Astrocyte of the hippocampus (primary cell): ENCODE data around the gene KMO.

Source experiments
- DNase-seq: peaks from one replicate; pipeline ENCODE4 v3.0.0; 2011; ENCODE audit warnings: low read depth, low spot score

The KMO gene

DNA sequence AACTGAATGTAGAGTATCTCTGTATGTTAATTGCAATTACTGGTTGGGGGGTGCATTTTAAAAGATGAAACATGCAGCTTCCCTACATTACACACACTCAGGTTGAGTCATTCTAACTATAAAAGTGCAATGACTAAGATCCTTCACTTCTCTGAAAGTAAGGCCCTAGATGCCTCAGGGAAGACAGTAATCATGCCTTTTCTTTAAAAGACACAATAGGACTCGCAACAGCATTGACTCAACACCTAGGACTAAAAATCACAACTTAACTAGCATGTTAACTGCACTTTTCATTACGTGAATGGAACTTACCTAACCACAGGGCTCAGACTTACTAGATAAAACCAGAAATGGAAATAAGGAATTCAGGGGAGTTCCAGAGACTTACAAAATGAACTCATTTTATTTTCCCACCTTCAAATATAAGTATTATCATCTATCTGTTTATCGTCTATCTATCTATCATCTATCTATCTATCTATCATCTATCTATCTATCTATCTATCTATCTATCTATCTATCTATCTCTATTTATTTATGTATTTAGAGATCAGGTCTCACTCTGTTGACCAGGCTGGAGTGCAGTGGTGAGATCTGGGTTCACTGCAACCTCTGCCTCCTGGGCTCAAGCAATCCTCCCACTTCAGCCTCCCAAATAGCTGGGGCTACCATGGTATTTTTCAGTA is 60.2 kb downstream of the KMO start:
- DNase-seq: peak; percentile 28

DNA sequence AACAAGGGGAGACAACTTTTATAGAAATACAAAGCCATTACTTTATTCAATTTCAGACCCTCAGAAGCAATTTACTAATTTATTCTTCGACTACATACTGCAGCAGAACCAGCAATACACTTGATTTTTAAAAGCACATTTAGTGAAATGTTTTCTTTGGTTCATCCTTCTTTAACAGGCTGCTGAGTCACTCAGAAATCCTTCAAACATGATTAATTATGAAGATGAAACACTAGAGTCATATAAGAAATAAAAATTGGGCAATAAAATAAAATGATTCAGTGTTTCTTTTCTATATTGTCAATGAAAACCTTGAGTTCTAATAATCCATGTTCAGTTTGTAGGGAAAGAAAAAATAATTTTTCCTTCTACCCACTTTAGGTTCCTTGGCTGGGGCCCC is 61.0 kb downstream of the KMO start:
- no peak for DNase-seq

DNA sequence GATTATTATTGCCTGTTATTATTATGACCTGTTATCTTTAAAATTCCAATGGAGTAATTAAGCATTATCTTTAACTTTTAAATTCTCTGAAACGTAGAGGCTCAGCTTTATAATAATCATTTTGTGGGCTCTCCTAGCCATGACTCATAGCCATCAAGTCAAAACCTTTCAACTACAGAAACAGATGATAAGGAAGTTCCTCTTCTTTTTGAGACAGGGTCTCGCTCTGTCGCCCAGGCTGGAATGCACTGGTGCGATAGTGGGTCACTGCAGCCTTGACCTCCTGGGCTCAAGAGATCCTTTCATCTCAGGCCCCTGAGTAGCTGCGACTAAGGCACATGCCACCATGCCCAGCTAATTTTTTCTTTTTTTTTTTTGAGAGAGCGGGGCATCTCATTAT is 64.5 kb downstream of the KMO start:
- DNase-seq: no peak

DNA sequence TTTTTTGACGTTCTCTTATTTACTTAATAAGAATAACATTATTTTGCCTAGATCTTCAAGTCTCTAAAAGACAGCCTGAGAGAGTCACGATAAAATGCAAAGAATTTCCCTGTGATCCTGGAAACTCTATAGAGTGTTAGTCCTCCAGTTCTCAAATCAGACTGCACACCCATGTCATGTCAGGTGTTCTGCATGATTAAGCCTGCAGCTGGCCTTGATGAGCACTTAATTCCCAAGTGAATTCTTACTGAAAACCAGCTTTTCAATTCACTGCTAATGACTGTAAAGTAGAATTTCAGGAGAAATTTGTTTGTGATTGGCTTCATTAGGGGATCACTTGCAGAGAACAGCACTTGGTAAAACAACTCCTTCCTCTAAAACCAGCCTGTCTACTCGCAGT is 66.1 kb downstream of the KMO start:
- no peak for DNase-seq

DNA sequence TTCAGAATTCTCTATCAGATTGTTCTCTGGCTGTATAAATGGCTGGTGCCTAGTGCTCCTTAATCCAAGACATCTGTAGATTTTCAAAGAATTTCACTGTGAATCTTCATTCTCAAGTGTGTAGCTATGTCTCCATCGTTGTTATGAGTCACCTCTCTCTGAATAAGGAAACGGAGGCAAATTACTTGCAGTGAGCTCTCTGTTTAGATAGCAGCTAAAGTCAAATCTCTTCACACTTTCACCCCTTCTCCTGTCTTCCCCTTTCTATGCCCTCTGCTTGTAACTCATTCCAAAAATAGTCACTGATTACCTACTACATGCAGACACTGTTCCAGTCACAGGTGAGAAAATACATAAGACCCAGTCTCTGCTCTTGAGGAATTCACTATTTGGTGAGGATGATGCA is 68.3 kb downstream of the KMO start:
- no peak for DNase-seq

DNA sequence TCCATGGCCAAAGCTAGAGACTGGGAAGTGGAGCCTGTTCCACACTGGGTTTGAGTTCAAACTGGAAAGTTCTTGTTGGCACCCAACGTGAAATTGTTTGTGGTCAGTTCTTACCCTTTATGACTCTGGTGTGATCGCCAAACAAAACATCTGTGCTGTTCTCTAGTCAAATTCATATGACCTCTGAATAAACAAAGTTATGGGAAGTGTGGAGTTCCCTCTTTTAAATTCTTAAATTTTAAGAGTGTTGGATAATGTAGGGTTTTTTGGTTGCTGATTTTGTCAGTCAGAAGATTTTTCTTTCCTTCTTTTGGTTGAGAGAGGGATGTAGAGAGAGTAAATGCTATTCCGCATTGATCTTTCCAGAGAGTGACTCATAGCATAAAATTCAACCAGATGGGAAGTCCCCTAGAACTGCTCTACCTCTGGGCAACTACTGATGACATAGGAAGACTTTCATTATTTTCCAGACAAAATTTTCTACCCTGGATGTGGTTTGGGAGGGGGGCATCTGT is 71.6 kb downstream of the KMO start:
- peak; percentile 70 for DNase-seq

DNA sequence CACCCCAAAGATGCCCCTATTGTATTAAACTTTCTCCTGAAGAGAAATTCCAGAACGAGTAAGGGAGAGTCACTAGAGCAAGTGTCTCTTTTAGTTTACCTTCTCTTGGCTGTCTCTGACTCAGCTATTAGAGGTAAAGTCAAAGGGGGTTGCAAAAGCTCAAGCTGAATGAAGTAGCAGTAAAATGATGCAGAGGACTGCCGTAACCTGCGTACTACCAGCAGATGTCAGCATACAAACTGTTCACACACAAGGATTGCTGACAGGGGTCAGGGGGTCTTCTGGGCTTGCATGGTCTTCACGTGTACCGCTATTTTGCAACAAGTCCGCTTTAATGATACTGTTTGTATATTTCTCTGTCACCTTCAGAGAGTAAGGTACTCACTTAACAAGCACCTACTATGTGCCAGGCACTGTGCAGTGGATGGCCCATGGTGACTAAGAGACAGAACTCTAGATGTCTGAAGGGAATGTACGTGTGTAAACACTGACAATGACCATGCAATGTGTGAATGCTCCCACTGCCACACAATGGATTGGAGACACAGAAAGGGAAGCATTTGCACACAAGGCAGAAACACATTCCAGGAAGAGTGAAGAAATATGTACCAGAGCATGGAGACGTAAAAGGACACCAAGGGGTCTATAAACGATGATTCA is 73.1 kb downstream of the KMO start:
- DNase-seq: no peak

DNA sequence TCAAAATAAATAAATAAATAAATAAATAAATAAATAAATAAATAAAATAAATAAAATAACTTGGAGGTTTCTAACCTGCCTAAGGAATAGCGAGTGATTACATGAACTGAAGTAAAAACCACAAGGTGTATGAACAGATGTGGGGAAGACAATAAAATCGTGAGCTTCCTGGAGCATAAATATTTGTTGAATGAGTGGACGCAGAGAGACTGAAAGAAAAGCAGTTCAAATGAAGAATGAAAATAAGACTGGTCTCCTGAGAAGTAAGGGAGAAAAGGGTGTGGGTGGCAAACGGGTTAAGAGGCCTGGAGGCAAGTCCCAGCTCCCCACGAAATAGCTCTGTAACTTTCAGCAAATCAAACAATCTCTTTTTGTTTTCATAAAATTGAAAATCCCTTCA is 74.4 kb downstream of the KMO start:
- DNase-seq: no peak

DNA sequence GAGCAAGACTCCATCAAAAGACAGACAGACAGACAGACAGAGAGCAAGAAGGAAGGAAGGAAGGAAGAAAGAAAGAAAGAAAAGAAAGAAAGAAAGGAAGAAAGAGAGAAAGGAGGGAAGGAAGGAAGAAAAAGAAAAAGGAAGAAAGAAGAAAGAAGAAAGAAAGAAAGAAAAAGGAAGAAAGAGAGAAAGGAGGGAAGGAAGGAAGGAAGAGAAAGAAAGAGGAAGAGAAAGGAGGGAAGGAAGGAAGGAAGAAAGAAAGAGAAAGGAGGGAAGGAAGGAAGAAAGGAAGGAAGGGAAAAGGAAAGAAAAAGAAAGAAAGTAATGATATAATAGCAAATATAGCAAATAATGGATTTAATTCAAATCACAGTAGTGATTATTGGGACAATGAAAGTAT is 75.3 kb downstream of the KMO start:
- no peak for DNase-seq

DNA sequence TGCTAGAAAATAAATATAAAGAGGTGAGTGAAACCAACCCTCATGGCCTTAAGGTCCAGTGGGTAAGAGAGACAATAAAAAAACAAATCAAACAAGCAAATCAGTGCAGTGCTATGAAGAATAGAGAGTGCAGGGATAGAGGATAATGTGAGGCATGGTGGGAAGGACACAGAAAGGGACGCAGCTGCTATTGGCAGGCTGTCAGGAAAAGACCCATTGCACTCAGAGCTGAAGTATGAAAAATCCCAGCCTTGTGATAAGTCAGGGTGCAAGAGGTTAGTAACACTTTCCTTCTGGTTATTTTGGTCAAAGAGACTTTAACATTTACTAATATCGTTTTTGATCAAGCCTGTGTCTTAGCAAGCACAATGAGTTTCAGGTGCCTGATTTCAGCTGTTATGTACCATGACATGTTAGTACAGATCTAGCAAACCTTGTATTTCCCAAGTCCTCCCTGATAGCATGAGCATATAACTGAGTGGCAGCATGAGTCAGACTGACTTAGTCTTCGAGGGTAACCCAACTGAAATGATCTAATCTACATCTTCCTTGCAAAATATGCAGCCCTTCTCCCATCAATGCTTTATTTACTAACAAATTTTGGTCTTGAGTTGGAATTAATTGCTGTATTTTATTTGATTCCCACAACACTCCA is 76.3 kb downstream of the KMO start:
- peak; percentile 30 for DNase-seq

DNA sequence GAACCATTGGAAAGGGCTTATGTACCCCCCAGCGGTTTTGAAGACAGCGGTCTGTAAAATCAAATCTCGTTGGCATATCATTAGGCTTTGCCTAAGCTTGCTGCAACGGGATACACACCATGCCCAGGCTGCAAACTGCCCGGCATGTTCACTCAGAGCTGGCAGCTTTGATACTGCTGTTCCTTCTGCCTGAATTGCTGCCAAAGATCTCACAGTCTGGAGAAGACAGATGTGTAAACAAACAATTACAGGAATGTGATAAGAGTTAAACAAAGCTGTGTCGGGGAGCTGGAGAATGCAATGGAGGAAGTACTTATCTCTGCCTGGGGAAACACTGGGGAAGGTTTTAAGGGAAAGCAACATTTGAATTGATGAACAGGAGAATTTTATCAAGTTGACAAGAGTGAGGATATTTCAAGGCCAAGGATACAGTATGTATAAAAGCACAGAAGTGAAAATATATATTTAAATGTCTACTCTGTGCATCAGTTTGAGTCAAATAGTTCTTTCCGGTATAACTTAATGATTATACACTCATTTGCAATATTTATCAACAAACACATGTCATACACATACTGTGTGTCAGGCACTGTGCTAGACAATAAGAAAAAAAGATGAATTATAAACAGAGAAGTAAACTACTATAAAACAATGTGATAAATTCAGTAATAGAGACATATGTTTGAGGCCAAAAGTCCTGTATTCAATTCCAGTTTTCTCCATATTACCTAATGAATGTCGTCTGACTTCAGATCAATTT is 78.1 kb downstream of the KMO start:
- peak; percentile 49 for DNase-seq

DNA sequence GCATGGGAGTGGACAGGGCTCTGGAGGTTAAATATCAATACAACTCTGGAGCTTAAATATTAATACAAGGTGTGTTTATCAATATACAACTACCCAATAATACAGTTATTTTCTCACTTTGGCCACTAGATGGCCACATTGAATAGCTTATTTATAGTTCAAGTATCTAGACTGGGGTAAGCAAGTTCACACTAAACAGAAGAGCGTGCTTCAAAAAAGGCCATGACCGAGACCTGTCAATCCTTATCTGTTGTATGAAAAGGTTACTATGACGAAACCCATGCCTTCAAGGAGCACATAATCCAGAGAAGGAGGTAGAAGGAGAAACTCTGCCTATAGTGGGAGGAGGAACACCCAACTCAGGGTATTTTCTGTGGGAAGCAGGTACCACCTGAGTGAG is 78.9 kb downstream of the KMO start:
- DNase-seq: peak; percentile 69

DNA sequence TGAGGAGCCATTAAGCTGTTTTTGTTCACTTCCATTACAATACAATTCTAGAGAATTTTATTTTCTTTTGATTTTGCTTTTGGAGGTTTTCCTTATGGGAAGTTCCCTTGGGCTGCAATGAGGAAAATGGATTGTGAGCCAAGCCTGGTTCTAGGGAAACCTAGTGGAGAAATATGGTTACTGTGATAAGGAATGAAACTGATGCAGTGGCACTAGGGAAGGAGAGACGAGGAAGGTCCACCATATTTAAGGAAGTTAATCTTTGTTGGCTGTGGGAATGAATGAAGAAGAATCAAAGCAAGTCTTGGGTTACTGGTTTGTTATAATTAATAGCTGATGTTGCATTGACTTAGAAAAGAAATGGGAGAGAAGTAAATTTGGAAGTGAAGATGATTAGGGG is 79.6 kb downstream of the KMO start:
- no peak for DNase-seq

DNA sequence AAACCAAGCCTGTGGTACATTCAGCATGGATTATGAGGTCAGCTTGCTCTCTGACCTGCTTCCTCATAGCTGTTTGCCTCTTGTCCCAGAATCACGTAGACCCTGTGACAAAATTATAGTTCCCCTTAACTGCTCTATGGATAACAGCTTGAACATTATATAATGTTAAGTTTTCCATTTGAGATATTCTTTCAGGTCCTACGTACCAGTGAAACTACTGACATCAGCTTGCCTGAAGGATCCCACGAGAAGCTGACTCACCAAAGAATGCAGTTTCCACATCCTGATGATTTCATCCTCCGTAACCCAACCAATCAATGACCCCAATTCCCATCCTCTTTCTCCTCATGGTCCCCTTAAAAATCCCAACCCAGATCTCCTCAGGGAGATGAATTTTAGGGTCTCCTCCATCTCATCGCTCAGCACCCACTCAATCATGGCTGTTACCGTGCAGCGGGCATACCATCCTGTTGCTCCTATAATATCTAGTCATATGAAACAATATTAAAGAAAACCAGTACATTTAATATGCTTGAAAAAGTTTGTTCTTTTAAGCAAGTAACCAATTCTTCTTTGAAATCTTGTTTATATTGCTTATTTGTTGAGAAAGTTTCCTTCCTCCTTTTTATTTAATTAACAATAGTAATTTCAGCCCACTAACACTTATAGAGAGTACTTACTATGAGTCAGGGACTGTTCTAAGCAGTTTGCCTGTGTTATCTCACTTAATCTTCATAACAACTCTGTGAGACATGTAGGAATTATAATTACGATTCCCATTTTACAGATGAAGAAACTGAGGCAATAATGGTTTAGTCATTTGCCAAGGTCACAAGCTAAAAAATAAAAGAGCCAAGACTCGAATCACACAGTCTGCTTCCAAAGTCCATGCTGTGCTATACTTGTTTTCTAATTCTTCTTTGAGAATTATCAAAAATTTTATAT is 80.6 kb downstream of the KMO start:
- peak; percentile 80 for DNase-seq

DNA sequence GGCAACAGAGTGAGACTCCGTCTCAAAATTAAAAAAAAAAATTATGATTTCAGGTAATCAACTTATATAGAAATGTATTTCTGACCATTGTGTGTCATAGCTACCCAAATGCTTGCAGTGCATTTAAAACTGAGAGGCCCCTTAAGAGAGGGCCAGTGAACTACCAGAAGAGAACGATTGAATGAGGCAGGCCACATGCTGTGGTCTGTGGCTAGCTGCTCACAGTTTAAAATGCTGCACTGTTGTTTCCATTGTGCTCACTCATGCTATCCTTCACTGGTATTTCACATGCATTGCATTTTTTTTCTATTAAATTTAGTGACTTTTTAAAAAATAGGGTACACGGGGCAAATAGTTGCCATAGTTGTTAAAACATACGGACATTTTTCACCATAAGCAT is 82.0 kb downstream of the KMO start:
- DNase-seq: peak; percentile 44

DNA sequence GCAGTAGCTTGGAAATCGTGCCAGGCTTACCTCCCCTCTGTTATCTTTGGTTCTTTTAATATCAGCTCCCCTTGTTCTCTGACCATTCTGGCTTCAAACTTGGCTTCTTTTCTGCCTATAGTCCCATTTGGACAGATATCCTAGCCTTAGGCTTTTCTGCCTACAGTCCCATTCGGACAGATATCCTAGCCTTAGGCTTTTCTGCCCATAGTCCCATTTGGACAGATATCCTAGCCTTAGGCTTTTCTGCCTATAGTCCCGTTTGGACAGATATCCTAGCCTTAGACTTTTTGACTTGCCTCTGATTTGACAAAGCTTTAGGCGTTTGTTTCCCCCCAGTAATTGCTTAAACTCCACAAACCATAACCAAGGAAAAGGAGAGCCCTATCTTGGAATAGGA is 82.4 kb downstream of the KMO start:
- no peak for DNase-seq

DNA sequence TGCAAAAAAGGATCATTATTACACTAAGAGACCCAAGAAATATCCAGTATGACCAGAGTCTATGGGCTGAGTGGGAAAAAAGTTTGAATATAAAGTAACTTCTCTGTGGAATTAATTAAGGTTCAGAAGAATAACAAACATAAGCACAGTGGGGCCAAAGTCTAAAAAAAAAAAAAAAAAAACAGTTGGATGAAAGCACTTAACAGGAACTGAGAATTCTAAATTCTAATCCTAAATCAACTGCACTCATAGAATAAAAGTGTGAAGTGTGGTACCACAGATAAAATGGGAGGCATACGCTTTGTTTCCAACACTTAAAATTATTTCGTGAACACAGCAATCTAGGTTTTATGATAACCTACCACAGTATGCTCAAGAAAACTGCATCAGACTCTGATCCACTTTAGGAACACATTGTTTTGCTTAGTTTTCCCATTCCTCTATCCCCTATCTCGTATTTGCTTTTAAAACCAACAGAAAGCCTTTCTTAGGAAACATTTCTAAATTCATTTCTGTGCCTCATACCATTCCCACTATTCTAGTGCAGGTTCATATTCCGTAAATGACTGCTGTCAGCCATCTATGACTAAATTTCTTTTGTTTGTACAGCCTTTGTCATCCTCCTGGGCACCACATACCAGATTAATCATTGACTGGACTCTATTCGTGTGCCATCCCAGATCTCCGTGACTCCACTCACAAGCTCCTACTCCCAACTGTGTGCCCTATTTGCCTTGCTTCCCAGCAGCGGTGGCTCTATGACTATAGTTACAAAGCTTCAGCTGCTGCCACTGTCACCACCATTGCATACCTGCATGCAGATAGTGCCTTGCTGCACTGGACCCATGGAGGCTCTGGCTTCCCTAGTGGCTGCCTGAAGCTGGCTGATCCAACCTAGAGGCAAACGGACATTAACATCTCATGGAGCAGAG is 83.1 kb downstream of the KMO start:
- DNase-seq: no peak

DNA sequence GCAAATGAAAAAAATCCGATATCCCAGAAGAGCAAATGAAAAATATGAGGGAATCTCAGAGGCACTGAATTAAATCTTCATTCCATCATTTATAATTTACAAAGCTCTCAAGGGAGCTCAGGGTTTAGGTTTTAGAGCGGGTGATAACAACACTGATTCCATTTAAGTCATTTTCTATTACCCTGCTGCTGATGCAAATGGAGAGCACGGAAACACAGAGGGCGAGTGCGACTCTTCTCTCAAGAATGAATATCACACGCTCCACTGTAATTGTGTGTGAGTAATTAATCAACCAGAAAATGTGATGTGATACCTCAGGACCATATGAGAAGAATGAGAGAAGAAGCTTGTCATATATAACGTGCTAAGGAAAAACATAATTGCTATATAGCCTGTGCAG is 85.2 kb downstream of the KMO start:
- DNase-seq: no peak

DNA sequence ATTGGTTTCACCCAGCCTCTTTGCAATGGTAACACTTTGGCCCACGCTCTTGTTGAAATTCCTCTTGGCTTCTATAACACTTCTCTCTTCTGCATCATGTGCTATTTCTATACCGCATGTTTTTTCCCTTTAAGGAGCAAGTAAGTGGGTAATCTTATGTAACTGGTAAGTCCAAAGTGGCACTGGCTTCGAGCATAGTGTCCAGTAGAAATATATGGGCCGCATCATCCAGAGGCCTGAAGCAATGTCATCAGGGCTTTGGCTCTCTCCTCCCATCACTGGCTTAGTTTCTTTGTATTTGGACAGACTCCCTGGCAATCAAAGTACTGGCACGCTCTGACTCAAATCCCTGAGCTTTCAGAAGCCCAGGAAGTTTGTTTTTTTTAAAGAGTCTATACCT is 90.5 kb downstream of the KMO start:
- peak; percentile 39 for DNase-seq

DNA sequence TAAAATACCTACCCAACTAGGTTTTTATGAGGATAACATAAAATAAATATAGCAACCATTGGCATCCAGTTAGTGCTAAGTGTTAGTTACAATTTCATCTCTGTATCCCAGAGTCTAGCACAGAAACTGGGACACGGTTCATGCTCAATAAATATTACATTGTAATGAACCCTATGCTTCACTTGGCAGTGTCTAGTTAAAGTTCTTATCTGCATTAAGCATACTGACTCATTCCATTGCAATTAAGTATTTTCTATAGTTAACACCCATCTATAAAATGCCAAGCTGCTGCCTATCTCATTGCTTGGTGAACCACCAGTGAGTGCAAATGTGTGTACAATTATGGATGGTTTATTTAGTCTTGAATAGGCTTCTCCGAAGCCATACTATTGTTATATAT is 92.8 kb downstream of the KMO start:
- DNase-seq: no peak
